HCT116 (cell line): Measurements from ENCODE around the gene ITGAD.
"Not testable (repeated sequence)": the region's sequence is repeated elsewhere in the genome, so short reads cannot be mapped to it uniquely, and the experiment has no call there.

Experiments used
- EGR1 ChIP-seq: IDR thresholded peaks from 2 replicates; pipeline ENCODE4 v1.6.1; 2012; ENCODE audit warnings: low read depth
- POLR2A ChIP-seq: IDR thresholded peaks from 2 replicates; pipeline ENCODE4 v1.7.0; 2011; ENCODE audit warnings: borderline replicate concordance; ENCODE audit not compliant: insufficient read depth, insufficient read length; ENCODE audit errors: extremely low read depth
- SRF ChIP-seq: IDR thresholded peaks from 2 replicates; pipeline ENCODE4 v1.6.1; 2012; ENCODE audit warnings: low read depth
- TCF7L2 ChIP-seq: IDR thresholded peaks from 2 replicates; pipeline ENCODE4 v1.7.0; 2011; ENCODE audit warnings: borderline replicate concordance, inconsistent platforms; ENCODE audit not compliant: insufficient read depth, insufficient read length; ENCODE audit errors: extremely low read depth
- TF ChIP-seq, protein P1 (sequence below): IDR thresholded peaks from 2 replicates; pipeline ENCODE4 v1.6.1; 2012
- TF ChIP-seq, protein P2 (sequence below), 3 experiments: fragments of 200-600 bp in 1 of 3; sonication (generic) in 1 of 3; IDR thresholded peaks in 2 of 3; conservative IDR thresholded peaks in 1 of 3; 2 replicates each; pipeline ENCODE4 v1.5.1; 2012 to 2017; ENCODE audit warnings: low read depth in 2 of 3, low read length in 2 of 3, antibody characterized with exemption in 1 of 3, borderline replicate concordance in 1 of 3, control low read depth in 1 of 3, mild to moderate bottlenecking in 1 of 3, mixed read lengths in 1 of 3, mixed run types in 1 of 3, moderate library complexity in 1 of 3; ENCODE audit not compliant: insufficient read depth in 1 of 3

DNA sequence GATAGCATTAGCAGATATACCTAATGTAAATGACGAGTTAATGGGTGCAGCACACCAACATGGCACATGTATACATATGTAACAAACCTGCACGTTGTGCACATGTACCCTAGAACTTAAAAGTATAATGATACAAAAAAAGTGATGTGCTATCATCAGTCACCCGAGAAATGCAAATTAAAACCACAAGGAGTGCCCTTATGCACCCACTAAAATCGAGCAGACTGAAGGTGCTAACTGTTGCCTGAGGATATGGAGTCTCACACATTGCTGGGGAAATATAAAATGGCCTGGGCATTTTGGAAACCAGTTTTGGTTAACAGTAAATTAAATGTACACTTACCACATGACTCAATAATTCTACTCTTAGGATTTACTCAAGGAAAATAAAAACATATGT, 45.9 kb downstream of the ITGAD start:
- TF ChIP-seq TCF7L2, SRF, POLR2A, EGR1: not testable (repeated sequence)
- TF ChIP-seq, protein P1, sequence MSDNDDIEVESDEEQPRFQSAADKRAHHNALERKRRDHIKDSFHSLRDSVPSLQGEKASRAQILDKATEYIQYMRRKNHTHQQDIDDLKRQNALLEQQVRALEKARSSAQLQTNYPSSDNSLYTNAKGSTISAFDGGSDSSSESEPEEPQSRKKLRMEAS = not testable (repeated sequence)
- TF ChIP-seq, protein P2, sequence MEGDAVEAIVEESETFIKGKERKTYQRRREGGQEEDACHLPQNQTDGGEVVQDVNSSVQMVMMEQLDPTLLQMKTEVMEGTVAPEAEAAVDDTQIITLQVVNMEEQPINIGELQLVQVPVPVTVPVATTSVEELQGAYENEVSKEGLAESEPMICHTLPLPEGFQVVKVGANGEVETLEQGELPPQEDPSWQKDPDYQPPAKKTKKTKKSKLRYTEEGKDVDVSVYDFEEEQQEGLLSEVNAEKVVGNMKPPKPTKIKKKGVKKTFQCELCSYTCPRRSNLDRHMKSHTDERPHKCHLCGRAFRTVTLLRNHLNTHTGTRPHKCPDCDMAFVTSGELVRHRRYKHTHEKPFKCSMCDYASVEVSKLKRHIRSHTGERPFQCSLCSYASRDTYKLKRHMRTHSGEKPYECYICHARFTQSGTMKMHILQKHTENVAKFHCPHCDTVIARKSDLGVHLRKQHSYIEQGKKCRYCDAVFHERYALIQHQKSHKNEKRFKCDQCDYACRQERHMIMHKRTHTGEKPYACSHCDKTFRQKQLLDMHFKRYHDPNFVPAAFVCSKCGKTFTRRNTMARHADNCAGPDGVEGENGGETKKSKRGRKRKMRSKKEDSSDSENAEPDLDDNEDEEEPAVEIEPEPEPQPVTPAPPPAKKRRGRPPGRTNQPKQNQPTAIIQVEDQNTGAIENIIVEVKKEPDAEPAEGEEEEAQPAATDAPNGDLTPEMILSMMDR (IDR thresholded peaks at IDR 0.05 in 2 of 3, conservative IDR thresholded peaks at IDR 0.05 in 1 of 3; ENCODE audit: borderline replicate concordance in 1 of 3, insufficient read depth in 1 of 3, low read depth in 2 of 3, low read length in 2 of 3) = not testable (repeated sequence)
